HFFc6 (cell line): ENCODE results near the gene PVRIG. TPM values are rescaled to one million over a fixed set of nuclear protein-coding genes. Genes with fewer than 3 reads are reported as not detected.
A peak's percentile ranks its signal among the peaks of the same experiment; 100 is the strongest.
"Not testable (repeated sequence)": the region's sequence is repeated elsewhere in the genome, so short reads cannot be mapped to it uniquely, and the experiment has no call there.

Experiments
- DNase-seq: peaks from one replicate; pipeline ENCODE4 v3.0.0-alpha.2; 2018
- H3K27ac Mint-ChIP-seq: 2 replicates; pipeline ENCODE4 v1.8.0; 2020; ENCODE audit warnings: mild to moderate bottlenecking, mixed read lengths
- H3K27me3 Mint-ChIP-seq: 2 replicates; pipeline ENCODE4 v1.8.0; 2021; ENCODE audit warnings: mild to moderate bottlenecking, moderate library complexity, mixed read lengths; ENCODE audit not compliant: insufficient read depth
- H3K36me3 Mint-ChIP-seq: 2 replicates; pipeline ENCODE4 v1.8.0; 2021; ENCODE audit warnings: low read depth, mixed read lengths
- H3K4me1 Mint-ChIP-seq: 2 replicates; pipeline ENCODE4 v1.8.0; 2020; ENCODE audit warnings: low read depth, mixed read lengths
- H3K4me3 Mint-ChIP-seq: 2 replicates; pipeline ENCODE4 v1.8.0; 2020; ENCODE audit warnings: mild to moderate bottlenecking, moderate library complexity, mixed read lengths
- H3K9me3 Mint-ChIP-seq: 2 replicates; pipeline ENCODE4 v1.8.0; 2020; ENCODE audit warnings: mild to moderate bottlenecking, mixed read lengths
- CTCF ChIP-seq: fragments of 200-600 bp; sonication (generic); IDR thresholded peaks from 2 replicates; pipeline ENCODE4 v1.5.0; 2021; ENCODE audit warnings: antibody characterized with exemption, mild to moderate bottlenecking
- total RNA-seq, 6 experiments: library from RNA; stranded (reverse); fragmentation: NEBNext Ultra II Directional; extraction: Animal tissue kit (Norgen Biotek cat#: 25700); gene quantifications; 2 replicates in 1 of 6; 3 replicates in 5 of 6; pipeline ENCODE4 v1.2.3, GENCODE V29; 2021

The PVRIG gene
- total RNA-seq, 6 experiments from 2014 or later: 0.51 to 0.87 (median 0.61) TPM; not detected in 2

- Mint-ChIP-seq H3K4me1 (peaks cover 7% of the 10 kb centered on the region), H3K27me3 (peaks cover 5% of the 10 kb centered on the region), H3K27ac (no peak overlapping the region), H3K36me3 (no peaks in the 10 kb centered on the region), H3K4me3 (no peak overlapping the region), H3K9me3 (no peaks in the 10 kb centered on the region)
- TF ChIP-seq CTCF: no peak
- DNase-seq: no peak
These were observed 45.2 kb upstream of the PVRIG start for GRCh38 chr7:100174582-100174981.

DNA sequence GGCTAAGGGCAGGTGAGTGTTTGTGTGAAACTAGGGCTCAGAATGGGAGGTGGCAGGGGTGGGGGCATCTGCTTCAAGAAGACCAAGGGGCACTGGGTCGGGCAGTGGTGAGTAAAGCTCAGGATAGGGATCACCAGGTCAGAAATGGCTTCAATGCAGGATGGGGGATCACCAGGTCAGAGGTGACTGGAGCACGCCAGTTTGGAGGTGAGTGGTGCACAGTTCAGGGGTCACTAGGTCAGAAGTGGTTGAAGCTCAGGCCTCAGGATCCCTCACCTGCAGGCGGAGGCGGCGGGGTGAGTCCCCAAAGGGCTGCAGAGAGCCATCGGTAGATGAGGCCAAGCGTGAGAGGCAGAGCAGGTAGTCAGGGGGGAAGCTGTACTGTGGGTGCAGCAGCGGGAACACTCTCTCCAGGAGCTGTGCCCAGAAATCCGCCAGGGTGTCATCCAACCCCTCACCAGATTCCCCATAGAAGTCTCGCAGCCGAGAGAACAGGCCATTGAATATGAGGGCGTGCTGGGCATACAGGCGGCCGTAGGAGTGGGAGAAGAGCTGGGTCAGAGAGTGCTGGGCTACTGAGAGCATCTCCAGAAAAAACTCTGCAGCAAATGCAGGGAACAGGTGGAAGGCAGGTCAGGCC lies 44.3 kb upstream of the PVRIG start:
- Mint-ChIP-seq H3K4me3 (no peak overlapping the region), H3K9me3 (no peaks in the 10 kb centered on the region), H3K36me3 (no peaks in the 10 kb centered on the region), H3K27me3 (peaks cover 8% of the 10 kb centered on the region), H3K4me1 (peaks cover 5% of the 10 kb centered on the region), H3K27ac (no peak overlapping the region)
- no peak for TF ChIP-seq CTCF
- no peak for DNase-seq

DNA sequence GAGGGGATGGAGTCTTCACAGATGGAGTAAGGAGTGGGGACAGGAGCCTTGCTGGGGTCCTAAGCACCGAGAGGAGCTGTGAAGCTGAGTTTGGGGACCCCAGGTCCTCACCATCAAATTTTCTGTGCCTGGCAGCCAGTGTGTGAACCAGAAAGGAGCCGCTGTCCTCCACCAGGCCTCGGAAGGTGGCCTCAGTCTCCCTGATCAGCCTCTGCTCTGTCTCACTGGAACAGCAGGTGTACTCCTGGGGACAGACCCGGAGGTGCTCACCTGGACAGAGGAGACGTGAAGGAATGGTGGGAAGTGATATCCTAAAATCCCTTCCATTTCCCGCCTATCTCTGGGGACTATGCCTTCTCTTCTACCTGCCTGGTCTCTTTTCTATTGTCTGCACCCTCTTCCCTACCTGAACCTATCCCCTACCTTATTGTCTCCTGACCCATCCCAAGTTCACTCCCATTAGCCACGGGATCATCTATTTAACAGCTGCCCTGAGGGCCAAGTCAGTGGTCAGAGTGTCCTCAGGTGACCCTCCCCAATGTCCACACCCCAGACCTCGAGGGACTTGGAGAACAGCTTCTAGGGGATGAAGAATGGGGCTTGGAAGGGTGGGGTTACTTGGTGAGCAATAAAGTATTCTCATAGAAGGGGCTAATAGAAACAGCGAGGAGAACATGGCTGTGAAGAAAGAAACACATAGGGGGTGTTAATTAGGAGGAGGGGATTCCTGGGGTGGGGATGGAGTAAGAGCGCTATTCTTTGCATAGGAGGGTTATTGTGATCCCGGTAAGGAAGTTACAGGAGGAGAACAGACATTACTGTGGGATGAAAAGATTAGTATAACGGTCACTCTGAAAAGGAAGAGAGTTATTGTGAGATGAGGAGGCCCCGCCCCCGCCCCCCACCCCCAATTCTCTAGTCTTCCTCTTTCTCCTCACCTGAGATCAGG lies 43.4 kb upstream of the PVRIG start:
- peaks cover 9% of the 10 kb centered on the region for H3K27me3 Mint-ChIP-seq
- no peaks in the 10 kb centered on the region for H3K36me3 Mint-ChIP-seq
- H3K4me1 Mint-ChIP-seq: no peaks in the 10 kb centered on the region; the same call in 1 of the 2 replicates
- no peak for TF ChIP-seq CTCF
- no peak for DNase-seq
- no peak overlapping the region for H3K27ac Mint-ChIP-seq
- H3K4me3 Mint-ChIP-seq: peak overlapping the region; percentile 85
- H3K9me3 Mint-ChIP-seq: no peaks in the 10 kb centered on the region

DNA sequence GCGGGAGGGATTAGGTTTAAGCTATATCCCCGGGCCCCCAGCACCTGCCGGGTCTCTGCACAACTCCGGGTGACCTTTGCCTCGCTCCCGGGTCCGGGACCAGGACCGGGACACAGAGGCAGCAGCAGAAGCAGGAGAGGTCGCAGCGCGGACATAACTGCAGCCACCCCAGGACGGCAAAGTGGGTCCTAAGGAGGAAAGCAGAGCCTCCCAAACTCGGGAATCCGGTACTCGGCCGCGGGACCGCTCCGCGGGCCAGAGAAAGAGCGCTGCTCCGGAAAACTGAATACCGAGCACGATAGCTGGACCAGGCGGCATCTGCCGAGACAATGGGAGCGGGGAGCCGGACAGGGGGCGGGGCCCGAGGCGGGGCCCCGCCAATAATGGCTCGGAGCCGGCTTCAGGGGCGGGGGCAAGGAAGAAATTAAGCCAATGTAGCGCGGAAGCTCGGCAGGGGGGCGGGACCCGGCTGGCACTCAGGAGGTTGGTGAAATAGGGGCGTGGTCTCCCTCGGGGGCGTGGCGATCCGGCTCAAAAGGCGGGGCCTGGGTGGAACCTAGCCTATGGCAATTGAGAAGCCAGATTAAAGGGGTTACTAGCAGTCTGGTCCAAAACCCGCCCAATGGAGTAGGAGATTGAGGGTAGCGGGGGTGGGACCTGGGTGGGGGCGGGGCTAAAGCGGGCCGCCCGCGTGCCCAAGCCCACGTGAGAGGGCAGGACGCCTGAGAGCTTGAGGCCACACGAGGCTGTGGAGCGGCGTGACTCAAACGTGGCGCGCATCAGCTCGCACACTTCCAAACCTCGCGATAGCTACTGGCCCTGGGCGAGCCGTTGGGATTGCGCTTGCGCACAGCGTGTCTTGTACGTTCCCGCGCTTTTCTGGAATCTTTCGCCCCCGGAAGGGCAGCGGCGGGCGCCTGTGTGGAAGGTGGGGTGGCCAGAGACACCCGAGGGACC lies 42.4 kb upstream of the PVRIG start, which contains the start of the genes GPC2 and STAG3:
TSS of gene GPC2 (minus strand) at position 337 of the 957 bp plus-strand sequence. CDS start at position 155, 182 bp downstream.
TSS of gene STAG3 (plus strand) at position 874 of the 957 bp plus-strand sequence. CDS start 2,639 bp downstream, outside the sequence.
- peak; percentile 91 for DNase-seq
- H3K9me3 Mint-ChIP-seq: no peaks in the 10 kb centered on the region
- peaks cover 14% of the 10 kb centered on the region for H3K27me3 Mint-ChIP-seq
- H3K4me1 Mint-ChIP-seq: no peaks in the 10 kb centered on the region; the same call in 1 of the 2 replicates
- H3K4me3 Mint-ChIP-seq: peak within 1 kb of the TSS; percentile 85
- no peaks in the 10 kb centered on the region for H3K36me3 Mint-ChIP-seq
- TF ChIP-seq CTCF: no peak
- no peak within 1 kb of the TSS for H3K27ac Mint-ChIP-seq

DNA sequence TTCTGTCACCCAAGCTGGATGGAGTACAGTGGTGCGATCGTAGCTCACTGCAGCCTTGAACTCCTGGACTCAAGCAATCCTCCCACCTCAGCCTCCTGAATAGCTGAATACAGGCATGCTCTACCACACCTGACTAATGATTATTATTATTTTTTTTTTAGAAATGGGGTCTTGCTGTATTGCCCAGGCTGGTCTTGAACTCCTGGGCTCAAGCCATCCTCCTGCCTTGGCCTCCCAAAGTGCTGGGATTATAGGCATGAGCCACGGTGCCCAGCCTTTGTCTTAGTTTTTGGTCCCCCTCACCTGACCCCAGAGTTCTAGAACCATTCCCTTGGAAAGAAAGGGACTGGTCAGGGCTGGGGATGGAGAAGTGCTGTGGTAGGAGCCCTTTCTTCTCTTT lies 39.7 kb upstream of the PVRIG start:
- not testable (repeated sequence) for DNase-seq, H3K36me3 Mint-ChIP-seq, H3K27ac Mint-ChIP-seq, H3K4me1 Mint-ChIP-seq, H3K4me3 Mint-ChIP-seq, H3K9me3 Mint-ChIP-seq
- peaks cover 19% of the 10 kb centered on the region for H3K27me3 Mint-ChIP-seq

DNA sequence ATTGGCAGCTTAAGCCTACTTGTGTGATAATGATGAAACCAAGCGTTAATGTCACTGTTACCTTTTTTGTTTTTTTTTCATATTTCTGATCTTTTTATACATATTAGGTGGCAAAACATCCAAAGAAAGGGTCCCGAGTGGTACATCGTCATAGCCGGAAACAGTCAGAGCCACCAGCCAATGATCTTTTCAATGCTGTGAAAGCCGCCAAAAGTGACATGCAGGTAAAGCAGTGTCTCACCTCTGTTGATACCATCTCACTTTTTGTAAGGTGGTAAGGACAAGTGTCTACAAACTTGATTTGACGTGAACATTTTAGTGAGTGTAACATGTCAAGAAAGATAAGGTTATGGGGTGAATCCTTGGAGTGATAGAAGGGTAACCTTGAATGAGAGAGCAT lies 37.1 kb upstream of the PVRIG start:
- H3K27me3 Mint-ChIP-seq: peaks cover 15% of the 10 kb centered on the region
- not testable (repeated sequence) for H3K9me3 Mint-ChIP-seq, H3K36me3 Mint-ChIP-seq, H3K27ac Mint-ChIP-seq, H3K4me3 Mint-ChIP-seq, DNase-seq, H3K4me1 Mint-ChIP-seq

DNA sequence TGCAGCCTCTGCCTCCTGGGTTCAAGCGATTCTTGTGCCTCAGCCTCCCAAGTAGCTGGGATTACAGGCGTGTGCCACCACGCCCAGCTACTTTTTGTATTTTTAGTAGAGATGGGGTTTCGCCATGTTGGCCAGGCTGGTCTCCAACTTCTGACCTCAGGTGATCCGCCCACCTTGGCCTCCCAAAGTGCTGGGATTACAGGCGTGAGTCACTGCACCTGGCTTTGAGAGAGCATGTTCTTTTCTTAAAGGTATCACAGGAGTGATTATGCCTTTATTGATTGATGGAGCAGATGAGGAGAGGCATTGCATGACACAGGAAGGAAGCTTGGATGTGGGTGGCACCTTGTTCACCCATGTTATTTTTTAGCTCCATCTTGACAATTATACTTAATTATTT lies 36.7 kb upstream of the PVRIG start:
- not testable (repeated sequence) for H3K9me3 Mint-ChIP-seq, H3K27ac Mint-ChIP-seq, H3K4me3 Mint-ChIP-seq, DNase-seq, H3K36me3 Mint-ChIP-seq, H3K4me1 Mint-ChIP-seq
- H3K27me3 Mint-ChIP-seq: peaks cover 15% of the 10 kb centered on the region
